Measurements from ENCODE around the gene MAP1LC3B. TPM values are rescaled to one million over a fixed set of nuclear protein-coding genes. Genes with fewer than 3 reads are reported as not detected.

The MAP1LC3B gene
- total RNA-seq, 1 experiment from 2014 or later, result 74.7 TPM

DNA sequence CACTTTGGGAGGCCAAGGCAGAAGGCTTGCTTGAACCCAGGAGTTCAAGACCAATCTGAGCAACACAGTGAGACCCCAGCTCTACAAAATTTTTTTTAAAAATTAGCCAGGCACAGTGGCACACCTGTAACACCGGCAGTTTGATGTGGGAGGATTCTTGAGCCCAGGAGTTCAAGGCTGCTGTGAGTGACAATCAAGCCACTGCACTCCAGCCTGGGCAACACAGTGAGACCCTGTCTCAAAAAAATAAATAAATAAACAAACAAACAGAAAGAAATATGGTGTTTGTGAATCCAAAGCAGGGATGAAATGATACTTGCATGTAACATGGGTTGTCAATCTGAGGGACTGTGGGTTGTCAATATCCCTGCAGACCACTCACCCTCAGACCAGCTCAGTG lies 25.2 kb upstream of the MAP1LC3B start:
- DNase-seq (ENCODE audit: low spot score), result no peak
- BruUV-seq (replicated peaks), result no TSS peak
- ChIA-PET POLR2A (ENCODE audit: low non-redundant PET) (no interaction called here), CTCF (no interaction called here)
- Histone ChIP-seq H3K36me3 (ENCODE audit: insufficient read depth, low read length, poor library complexity, severe bottlenecking) (peaks cover 2% of the 10 kb centered on the region), H3K9me3 (ENCODE audit: low read depth, low read length, poor library complexity, severe bottlenecking) (no peaks in the 10 kb centered on the region), H3K27me3 (replicated peaks; ENCODE audit: insufficient read depth, low read depth, low read length, poor library complexity) (no peaks in the 10 kb centered on the region), H3K27ac (ENCODE audit: low read depth, low read length, poor library complexity, severe bottlenecking) (no peak overlapping the region), H3K4me3 (ENCODE audit: low read depth, low read length, poor library complexity, severe bottlenecking) (no peak overlapping the region), H3K4me1 (ENCODE audit: insufficient read depth, low read length, poor library complexity, severe bottlenecking) (no peaks in the 10 kb centered on the region)
- intact Hi-C loops (cut with micrococcal nuclease; ENCODE audit: unreplicated experiment), result no loop called here
- TF ChIP-seq EZH2 (IDR thresholded peaks at IDR 0.05; ENCODE audit: borderline replicate concordance, low read depth, low read length, poor library complexity, severe bottlenecking) (no peak), CTCF (conservative IDR thresholded peaks at IDR 0.05; ENCODE audit: low read depth, low read length) (no peak)

GRCh38 chr16:87367529-87367928 lies 24.6 kb upstream of the MAP1LC3B start:
- DNase-seq (ENCODE audit: low spot score), result no peak
- TF ChIP-seq CTCF (conservative IDR thresholded peaks at IDR 0.05; ENCODE audit: low read depth, low read length) (no peak), EZH2 (IDR thresholded peaks at IDR 0.05; ENCODE audit: borderline replicate concordance, low read depth, low read length, poor library complexity, severe bottlenecking) (no peak)
- H3K27ac ChIP-seq (ENCODE audit: low read depth, low read length, poor library complexity, severe bottlenecking), result no peak overlapping the region
- peaks cover 2% of the 10 kb centered on the region for H3K36me3 ChIP-seq (ENCODE audit: insufficient read depth, low read length, poor library complexity, severe bottlenecking)
- CTCF ChIA-PET, result no interaction called here
- POLR2A ChIA-PET (ENCODE audit: low non-redundant PET), result no interaction called here
- H3K4me1 ChIP-seq (ENCODE audit: insufficient read depth, low read length, poor library complexity, severe bottlenecking), result no peaks in the 10 kb centered on the region
- intact Hi-C loops (cut with micrococcal nuclease; ENCODE audit: unreplicated experiment), result no loop called here
- no peaks in the 10 kb centered on the region for H3K9me3 ChIP-seq (ENCODE audit: low read depth, low read length, poor library complexity, severe bottlenecking)
- H3K27me3 ChIP-seq (replicated peaks; ENCODE audit: insufficient read depth, low read depth, low read length, poor library complexity), result no peaks in the 10 kb centered on the region
- BruUV-seq (replicated peaks), result no TSS peak
- H3K4me3 ChIP-seq (ENCODE audit: low read depth, low read length, poor library complexity, severe bottlenecking), result no peak overlapping the region

DNA sequence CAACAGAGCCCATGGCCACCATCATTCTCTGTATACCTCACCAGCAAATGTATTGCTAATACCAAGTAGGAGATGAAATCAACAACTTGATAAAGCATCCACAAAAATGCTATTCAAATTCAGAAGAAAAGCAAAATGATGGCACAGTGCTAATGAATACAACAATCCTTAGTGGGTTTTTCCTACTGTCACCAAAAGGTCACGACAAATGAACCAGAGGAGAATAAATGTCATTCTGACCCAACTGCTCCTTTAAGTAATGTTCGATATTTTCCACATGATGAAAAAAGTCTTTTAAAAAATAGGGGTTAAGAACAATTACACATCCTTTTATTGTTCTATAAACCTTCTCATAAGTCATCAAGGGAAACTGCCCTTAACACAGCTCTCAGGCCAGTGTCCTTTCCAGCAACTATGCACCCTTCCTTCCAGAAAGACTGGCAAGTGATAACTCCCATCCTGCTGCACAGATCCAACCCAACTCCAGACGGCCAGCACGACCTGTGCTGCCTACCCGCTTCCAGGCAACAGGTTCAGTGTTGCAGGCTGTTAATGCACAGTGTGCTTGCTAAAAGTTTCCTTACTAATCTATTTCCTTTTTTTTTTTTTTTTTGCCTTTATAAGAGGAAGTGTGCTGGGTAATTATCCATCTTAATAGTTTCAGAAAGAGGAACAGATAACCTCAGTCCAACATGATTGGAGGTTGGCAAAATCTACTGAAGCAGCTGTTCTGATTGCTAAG lies 23.9 kb upstream of the MAP1LC3B start:
- intact Hi-C loops (cut with micrococcal nuclease; ENCODE audit: unreplicated experiment), result no loop called here
- H3K36me3 ChIP-seq (ENCODE audit: insufficient read depth, low read length, poor library complexity, severe bottlenecking), result no peaks in the 10 kb centered on the region
- DNase-seq (ENCODE audit: low spot score), result no peak
- H3K4me3 ChIP-seq (ENCODE audit: low read depth, low read length, poor library complexity, severe bottlenecking), result no peak overlapping the region
- H3K27ac ChIP-seq (ENCODE audit: low read depth, low read length, poor library complexity, severe bottlenecking), result no peak overlapping the region
- ChIA-PET POLR2A (ENCODE audit: low non-redundant PET) (no interaction called here), CTCF (no interaction called here)
- no peaks in the 10 kb centered on the region for H3K27me3 ChIP-seq (replicated peaks; ENCODE audit: insufficient read depth, low read depth, low read length, poor library complexity)
- BruUV-seq (replicated peaks), result no TSS peak
- H3K4me1 ChIP-seq (ENCODE audit: insufficient read depth, low read length, poor library complexity, severe bottlenecking), result no peaks in the 10 kb centered on the region
- TF ChIP-seq CTCF (conservative IDR thresholded peaks at IDR 0.05; ENCODE audit: low read depth, low read length), result no peak
- no peak for TF ChIP-seq EZH2 (IDR thresholded peaks at IDR 0.05; ENCODE audit: borderline replicate concordance, low read depth, low read length, poor library complexity, severe bottlenecking)
- H3K9me3 ChIP-seq (ENCODE audit: low read depth, low read length, poor library complexity, severe bottlenecking), result no peaks in the 10 kb centered on the region

All from A673 (cell line).